CD4-positive, alpha-beta T cell (primary cell): Measurements from ENCODE around the gene VPS8. TPM values are rescaled to one million over a fixed set of nuclear protein-coding genes. Genes with fewer than 3 reads are reported as not detected.

Experiments used
- ATAC-seq: fragments of 200-7000 bp; cut with Tn5 transposase; one replicate; pipeline ENCODE4 v1.10.0; 2022; ENCODE audit warnings: mild to moderate bottlenecking; ENCODE audit not compliant: poor library complexity
- CTCF ChIA-PET: fragments of 350-600 bp; sonication (Branson Sonifier 250); formaldehyde crosslinking; loops from one replicate; lab custom pipeline; 2021; ENCODE audit warnings: antibody characterized with exemption, inconsistent platforms; lab: Charles Lee
- POLR2A ChIA-PET: fragments of 350-600 bp; sonication (Branson Sonifier 250); formaldehyde crosslinking; loops from one replicate; lab custom pipeline; 2021; ENCODE audit warnings: antibody characterized with exemption, inconsistent platforms; lab: Charles Lee
- DNase-seq, 14 experiments: peaks; one replicate each; pipeline ENCODE4 v3.0.0-alpha.2; 2013 to 2020; ENCODE audit warnings: mixed read lengths in 2 of 14
- H3K27ac ChIP-seq, 2 donors: one replicate each; pipeline versions ENCODE4 v1.5.1 to v1.7.0; 2013; ENCODE audit warnings: low read length in 2 of 2, low read depth in 1 of 2, mild to moderate bottlenecking in 1 of 2
- H3K27me3 ChIP-seq, 2 experiments: 1 replicate in 1 of 2; 2 replicates in 1 of 2; pipeline versions ENCODE4 v1.6.1 to v1.7.0; 2013; ENCODE audit warnings: low read length in 2 of 2, control low read depth in 1 of 2, mild to moderate bottlenecking in 1 of 2, moderate library complexity in 1 of 2; ENCODE audit not compliant: insufficient read depth in 2 of 2, control insufficient read depth in 1 of 2
- H3K36me3 ChIP-seq: one replicate; pipeline ENCODE4 v1.6.1; 2013; ENCODE audit warnings: low read length, control low read depth; ENCODE audit not compliant: insufficient read depth
- H3K4me1 ChIP-seq: one replicate; pipeline ENCODE4 v1.6.1; 2013; ENCODE audit warnings: low read length, control low read depth; ENCODE audit not compliant: insufficient read depth
- H3K4me3 ChIP-seq: one replicate; pipeline ENCODE4 v1.5.1; 2013; ENCODE audit warnings: mild to moderate bottlenecking, low read length, moderate library complexity
- H3K9me3 ChIP-seq, 2 experiments: 1 replicate in 1 of 2; 2 replicates in 1 of 2; pipeline versions ENCODE4 v1.6.1 to v1.7.0; 2013; ENCODE audit warnings: low read length in 2 of 2, mild to moderate bottlenecking in 2 of 2, control low read depth in 1 of 2, moderate library complexity in 1 of 2; ENCODE audit not compliant: control insufficient read depth in 1 of 2, insufficient read depth in 1 of 2
- H3K27ac Mint-ChIP-seq: one replicate; pipeline ENCODE4 v1.8.0; 2020; ENCODE audit warnings: mixed read lengths
- H3K27me3 Mint-ChIP-seq: one replicate; pipeline ENCODE4 v1.8.0; 2021; ENCODE audit warnings: mixed read lengths
- H3K36me3 Mint-ChIP-seq: one replicate; pipeline ENCODE4 v1.8.0; 2021; ENCODE audit warnings: low read depth, mixed read lengths
- H3K4me1 Mint-ChIP-seq: one replicate; pipeline ENCODE4 v1.8.0; 2021; ENCODE audit warnings: low read depth, mixed read lengths
- H3K4me3 Mint-ChIP-seq: one replicate; pipeline ENCODE4 v1.8.0; 2020; ENCODE audit warnings: mild to moderate bottlenecking, mixed read lengths
- H3K9me3 Mint-ChIP-seq: one replicate; pipeline ENCODE4 v1.8.0; 2020; ENCODE audit warnings: mixed read lengths
- intact Hi-C, 2 experiments: fragments of 100-400 bp; cut with DNase I in 1 of 2; cut with micrococcal nuclease in 1 of 2; formaldehyde crosslinking; loops; one replicate each; pipeline versions ENCODE4 v1.15.1 to v1.9.0; 2023 to 2025; cut with DNase I, micrococcal nuclease
- total RNA-seq, 174 experiments: library from RNA in 2 of 174; stranded (reverse) in 2 of 174; gene quantifications; one replicate each; pipeline ENCODE4 v1.2.3 and lab custom pipeline; 2021 to 2026
- TF ChIP-seq, protein P1 (sequence below): fragments of 200-600 bp; IDR thresholded peaks from one replicate; pipeline ENCODE4 v1.8.0; 2022; ENCODE audit warnings: antibody characterized with exemption, mild to moderate bottlenecking

Gene VPS8
- total RNA-seq, 2 experiments from 2014 or later = 56.8 to 61.2 TPM

DNA sequence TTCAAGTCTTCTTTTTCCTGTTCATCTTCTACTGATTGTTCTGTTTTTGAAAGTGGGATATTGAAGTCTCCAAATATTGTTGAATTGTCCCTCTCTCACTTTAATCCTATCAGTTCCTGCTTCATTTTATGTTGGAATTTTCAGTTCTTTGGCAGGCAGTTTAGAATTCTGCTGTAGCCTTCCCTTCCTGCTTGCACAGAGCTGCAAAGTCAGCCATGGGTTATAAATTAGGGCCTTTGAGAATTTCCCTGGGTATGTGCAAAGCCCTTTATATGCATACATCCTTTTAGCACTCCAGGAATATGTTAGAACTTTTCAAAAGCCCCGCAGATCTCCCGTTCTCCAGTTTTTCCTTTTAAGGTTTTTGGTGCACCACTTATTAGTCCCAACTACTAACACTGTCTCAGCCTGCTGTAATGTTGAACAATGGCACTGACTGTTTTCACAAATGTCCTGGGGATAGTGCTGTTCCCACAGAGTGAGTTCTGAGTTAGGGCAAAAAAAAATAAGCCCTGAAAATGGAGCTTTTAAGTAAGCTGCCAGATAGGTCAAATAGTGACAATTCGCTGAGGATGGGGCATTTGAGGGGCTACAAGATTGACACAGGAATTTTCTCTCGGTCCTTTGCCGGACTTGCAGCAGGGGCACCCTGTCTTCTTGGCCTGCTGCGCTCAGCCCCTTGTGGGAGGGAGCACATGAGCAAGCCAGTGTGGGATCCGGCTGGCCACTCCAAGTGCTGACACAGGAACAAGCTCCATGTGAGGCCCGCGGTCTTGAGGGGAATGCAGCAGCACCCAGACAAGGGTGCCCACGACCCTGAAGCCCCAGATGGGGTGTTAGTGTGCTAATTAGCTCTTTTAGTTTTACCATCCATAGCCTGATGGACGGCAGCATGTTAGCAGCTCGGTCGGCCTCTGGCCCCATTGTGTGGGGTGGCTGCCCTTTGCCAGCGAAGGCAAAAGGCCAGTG, 96.0 kb downstream of the VPS8 start:
- Histone ChIP-seq H3K4me3 (no peak overlapping the region), H3K4me1 (no peaks in the 10 kb centered on the region), H3K9me3 (no peaks in the 10 kb centered on the region), H3K27me3 (no peaks in the 10 kb centered on the region), H3K27ac (no peak overlapping the region), H3K36me3 (peaks cover 21% of the 10 kb centered on the region)
- intact Hi-C loops = no loop called here
- H3K4me1 Mint-ChIP-seq = no peaks in the 10 kb centered on the region
- ChIA-PET POLR2A (interaction anchor here (0.6 kb wide), 1 partner anchor 722 kb away, joined by 3 read pairs; no protein-coding TSS in a partner anchor), CTCF (no interaction called here)
- H3K9me3 Mint-ChIP-seq = peaks cover 5% of the 10 kb centered on the region
- H3K27me3 Mint-ChIP-seq = no peaks in the 10 kb centered on the region
- H3K36me3 Mint-ChIP-seq = peaks cover 92% of the 10 kb centered on the region
- TF ChIP-seq, protein P1, sequence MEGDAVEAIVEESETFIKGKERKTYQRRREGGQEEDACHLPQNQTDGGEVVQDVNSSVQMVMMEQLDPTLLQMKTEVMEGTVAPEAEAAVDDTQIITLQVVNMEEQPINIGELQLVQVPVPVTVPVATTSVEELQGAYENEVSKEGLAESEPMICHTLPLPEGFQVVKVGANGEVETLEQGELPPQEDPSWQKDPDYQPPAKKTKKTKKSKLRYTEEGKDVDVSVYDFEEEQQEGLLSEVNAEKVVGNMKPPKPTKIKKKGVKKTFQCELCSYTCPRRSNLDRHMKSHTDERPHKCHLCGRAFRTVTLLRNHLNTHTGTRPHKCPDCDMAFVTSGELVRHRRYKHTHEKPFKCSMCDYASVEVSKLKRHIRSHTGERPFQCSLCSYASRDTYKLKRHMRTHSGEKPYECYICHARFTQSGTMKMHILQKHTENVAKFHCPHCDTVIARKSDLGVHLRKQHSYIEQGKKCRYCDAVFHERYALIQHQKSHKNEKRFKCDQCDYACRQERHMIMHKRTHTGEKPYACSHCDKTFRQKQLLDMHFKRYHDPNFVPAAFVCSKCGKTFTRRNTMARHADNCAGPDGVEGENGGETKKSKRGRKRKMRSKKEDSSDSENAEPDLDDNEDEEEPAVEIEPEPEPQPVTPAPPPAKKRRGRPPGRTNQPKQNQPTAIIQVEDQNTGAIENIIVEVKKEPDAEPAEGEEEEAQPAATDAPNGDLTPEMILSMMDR = no peak
- H3K4me3 Mint-ChIP-seq = no peak overlapping the region
- no peak for DNase-seq
- ATAC-seq = no peak
- no peak overlapping the region for H3K27ac Mint-ChIP-seq

DNA sequence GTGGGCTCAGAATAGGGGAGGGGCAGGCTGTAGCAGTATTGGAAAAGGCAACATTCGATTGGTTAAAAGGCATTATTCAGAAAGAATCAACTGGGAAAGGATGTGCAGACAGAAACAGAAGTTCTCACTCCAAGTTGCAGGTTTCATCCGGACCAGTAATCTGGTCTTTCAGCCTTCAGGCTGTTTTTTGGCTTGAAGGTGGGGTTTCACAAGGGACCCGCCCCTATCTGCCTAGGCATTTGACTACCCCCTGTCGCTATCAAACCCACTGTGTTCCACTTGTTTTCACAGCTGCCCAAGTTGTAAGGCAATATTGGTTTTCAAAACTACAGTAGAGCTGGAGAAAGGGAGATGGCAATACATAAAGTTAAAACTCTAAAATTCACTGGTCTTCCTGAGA, 96.9 kb downstream of the VPS8 start:
- Mint-ChIP-seq H3K4me1 (no peaks in the 10 kb centered on the region), H3K27me3 (no peaks in the 10 kb centered on the region), H3K4me3 (no peak overlapping the region), H3K9me3 (peaks cover 2% of the 10 kb centered on the region), H3K27ac (no peak overlapping the region), H3K36me3 (peaks cover 95% of the 10 kb centered on the region)
- H3K36me3 ChIP-seq = peaks cover 14% of the 10 kb centered on the region
- POLR2A ChIA-PET = no interaction called here
- no peaks in the 10 kb centered on the region for H3K9me3 ChIP-seq
- no peaks in the 10 kb centered on the region for H3K27me3 ChIP-seq
- TF ChIP-seq, protein P1 = no peak
- no peak overlapping the region for H3K27ac ChIP-seq
- H3K4me3 ChIP-seq = no peak overlapping the region
- DNase-seq (no peak), ATAC-seq (no peak)
- H3K4me1 ChIP-seq = no peaks in the 10 kb centered on the region
- CTCF ChIA-PET = no interaction called here
- intact Hi-C loops = no loop called here

DNA sequence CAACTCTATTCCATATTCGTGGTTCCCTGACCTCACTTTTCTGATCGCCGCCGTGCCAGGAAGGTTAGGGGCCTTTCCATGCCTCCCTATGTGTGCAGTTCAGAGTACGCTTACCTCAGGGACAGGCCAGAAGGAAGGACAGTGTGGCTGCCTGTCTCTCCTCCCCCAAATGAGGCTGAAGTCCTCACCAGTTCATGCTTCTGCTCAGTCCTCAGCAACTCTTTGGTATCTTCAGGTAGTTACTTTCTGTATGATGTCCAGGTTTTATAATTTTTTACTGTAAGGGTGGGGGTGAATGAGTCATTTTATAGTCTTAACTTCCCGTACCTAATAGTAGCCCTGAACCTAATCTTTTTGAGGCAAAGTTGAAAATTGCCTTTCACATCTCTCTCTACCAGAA, 98.7 kb downstream of the VPS8 start:
- H3K27ac Mint-ChIP-seq = no peak overlapping the region
- intact Hi-C loops = no loop called here
- no peak overlapping the region for H3K27ac ChIP-seq
- H3K36me3 Mint-ChIP-seq = peaks cover 95% of the 10 kb centered on the region
- no peaks in the 10 kb centered on the region for H3K27me3 Mint-ChIP-seq
- no peaks in the 10 kb centered on the region for H3K9me3 Mint-ChIP-seq
- H3K4me3 ChIP-seq = no peak overlapping the region
- TF ChIP-seq, protein P1 = no peak
- H3K4me1 ChIP-seq = no peaks in the 10 kb centered on the region
- no peaks in the 10 kb centered on the region for H3K9me3 ChIP-seq
- DNase-seq = no peak
- H3K4me1 Mint-ChIP-seq = no peaks in the 10 kb centered on the region
- ChIA-PET CTCF (no interaction called here), POLR2A (no interaction called here)
- H3K27me3 ChIP-seq = no peaks in the 10 kb centered on the region
- H3K4me3 Mint-ChIP-seq = no peak overlapping the region
- ATAC-seq = no peak
- H3K36me3 ChIP-seq = peaks cover 22% of the 10 kb centered on the region
